ENCODE results near the gene ZNF296. TPM values are rescaled to one million over a fixed set of nuclear protein-coding genes. Genes with fewer than 3 reads are reported as not detected.

The ZNF296 gene
- total RNA-seq, 5 donors from 2014 or later (not counting 1 experiment from before 2014, with no cell fraction given), result 1.4 to 4.3 (median 3.5) TPM

GRCh38 chr19:45095496-45096413 lies 19.5 kb upstream of the ZNF296 start:
- Mint-ChIP-seq H3K36me3 (peaks cover 4% of the 10 kb centered on the region), H3K4me3 (peak overlapping the region; percentile 28 to 98 (median 31)), H3K27me3 (no peaks in the 10 kb centered on the region), H3K4me1 (peaks cover 80 to 85% (median 84%) of the 10 kb centered on the region in 3 donors), H3K9me3 (no peaks in the 10 kb centered on the region), H3K27ac (peak overlapping the region; percentile 2 to 28)
- ChIA-PET CTCF (no interaction called here), POLR2A (no interaction called here)
- no peak for ATAC-seq (replicated peaks in 1 of 4)
- no peak overlapping the region for H3K27ac ChIP-seq (ENCODE audit: low read length)
- H3K4me1 ChIP-seq (ENCODE audit: control insufficient read depth in 1 of 2, extremely low read depth in 1 of 2, insufficient read depth in 2 of 2, low read length in 2 of 2), result peaks cover 28 to 80% of the 10 kb centered on the region in 2 experiments
- H3K9me3 ChIP-seq, result no peaks in the 10 kb centered on the region
- 92% methylated on average over 10 of the region's 14 CpGs for WGBS (ENCODE audit: insufficient coverage)
- H3K36me3 ChIP-seq (ENCODE audit: control insufficient read depth in 2 of 2, extremely low read depth in 1 of 2, insufficient read depth in 1 of 2, low read length in 1 of 2), result peaks cover 3 to 5% of the 10 kb centered on the region in 2 donors
- no peak overlapping the region for H3K4me3 ChIP-seq (ENCODE audit: control insufficient read depth in 1 of 2, extremely low read depth in 1 of 2, low read length in 1 of 2)
- no peak for DNase-seq
- peaks cover 0 to 2% of the 10 kb centered on the region in 2 experiments for H3K27me3 ChIP-seq (replicated peaks in 1 of 2; ENCODE audit: control insufficient read depth in 2 of 2, extremely low read depth in 1 of 2, insufficient read depth in 2 of 2, low read length in 1 of 2)

- Mint-ChIP-seq H3K4me3 (peak overlapping the region; percentile 93 to 98 (median 96)), H3K4me1 (peaks cover 78 to 81% (median 78%) of the 10 kb centered on the region in 3 donors), H3K27ac (peak overlapping the region in 1 of 2 donors; percentile 69), H3K36me3 (peaks cover 8% of the 10 kb centered on the region), H3K9me3 (no peaks in the 10 kb centered on the region), H3K27me3 (no peaks in the 10 kb centered on the region)
- Histone ChIP-seq H3K9me3 (no peaks in the 10 kb centered on the region), H3K4me1 (ENCODE audit: control insufficient read depth in 1 of 2, extremely low read depth in 1 of 2, insufficient read depth in 2 of 2, low read length in 2 of 2) (peaks cover 28 to 89% of the 10 kb centered on the region in 2 experiments), H3K4me3 (ENCODE audit: control insufficient read depth in 1 of 2, extremely low read depth in 1 of 2, low read length in 1 of 2) (no peak overlapping the region), H3K27me3 (replicated peaks in 1 of 2; ENCODE audit: control insufficient read depth in 2 of 2, extremely low read depth in 1 of 2, insufficient read depth in 2 of 2, low read length in 1 of 2) (peaks cover 0 to 2% of the 10 kb centered on the region in 2 experiments), H3K27ac (ENCODE audit: low read length) (no peak overlapping the region), H3K36me3 (ENCODE audit: control insufficient read depth in 2 of 2, extremely low read depth in 1 of 2, insufficient read depth in 1 of 2, low read length in 1 of 2) (peaks cover 6 to 8% of the 10 kb centered on the region in 2 donors)
- no peak for DNase-seq
- CTCF ChIA-PET, result no interaction called here
- POLR2A ChIA-PET, result interaction anchor here in 1 of 2 donors (0.6 kb wide), 1 partner anchor 139 kb away, joined by 4 read pairs; no protein-coding TSS in a partner anchor
- no peak for ATAC-seq (replicated peaks in 1 of 4)
- WGBS (ENCODE audit: insufficient coverage), result 90% methylated on average over 5 of the region's 5 CpGs
These were observed 18.4 kb upstream of the ZNF296 start for GRCh38 chr19:45094707-45095106.

- H3K27me3 ChIP-seq (replicated peaks in 1 of 2; ENCODE audit: control insufficient read depth in 2 of 2, extremely low read depth in 1 of 2, insufficient read depth in 2 of 2, low read length in 1 of 2), result peaks cover 0 to 2% of the 10 kb centered on the region in 2 experiments
- peaks cover 76 to 79% (median 77%) of the 10 kb centered on the region in 3 donors for H3K4me1 Mint-ChIP-seq
- H3K36me3 Mint-ChIP-seq, result peaks cover 8% of the 10 kb centered on the region
- ChIA-PET POLR2A (interaction anchor here in 1 of 2 donors (0.6 kb wide), 1 partner anchor 138 kb away, joined by 4 read pairs; no protein-coding TSS in a partner anchor), CTCF (no interaction called here)
- H3K4me3 Mint-ChIP-seq, result peak overlapping the region; percentile 93 to 98 (median 96)
- peak overlapping the region; percentile 76 to 94 for H3K4me3 ChIP-seq (ENCODE audit: control insufficient read depth in 1 of 2, extremely low read depth in 1 of 2, low read length in 1 of 2)
- H3K27me3 Mint-ChIP-seq, result no peaks in the 10 kb centered on the region
- no peak overlapping the region for H3K27ac ChIP-seq (ENCODE audit: low read length)
- 86% methylated on average over 4 of the region's 9 CpGs for WGBS (ENCODE audit: insufficient coverage)
- H3K27ac Mint-ChIP-seq, result peak overlapping the region; percentile 48 to 64
- H3K4me1 ChIP-seq (ENCODE audit: control insufficient read depth in 1 of 2, extremely low read depth in 1 of 2, insufficient read depth in 2 of 2, low read length in 2 of 2), result peaks cover 28 to 90% of the 10 kb centered on the region in 2 experiments
- DNase-seq, result no peak
- H3K9me3 ChIP-seq, result no peaks in the 10 kb centered on the region
- ATAC-seq (replicated peaks in 1 of 4), result no peak
- H3K36me3 ChIP-seq (ENCODE audit: control insufficient read depth in 2 of 2, extremely low read depth in 1 of 2, insufficient read depth in 1 of 2, low read length in 1 of 2), result peaks cover 6% of the 10 kb centered on the region in 2 donors
- no peaks in the 10 kb centered on the region for H3K9me3 Mint-ChIP-seq
These were observed 17.9 kb upstream of the ZNF296 start for GRCh38 chr19:45094137-45094536.

- peaks cover 28 to 91% of the 10 kb centered on the region in 2 experiments for H3K4me1 ChIP-seq (ENCODE audit: control insufficient read depth in 1 of 2, extremely low read depth in 1 of 2, insufficient read depth in 2 of 2, low read length in 2 of 2)
- POLR2A ChIA-PET, result no interaction called here
- WGBS (ENCODE audit: insufficient coverage), result under 1% methylated on average over 103 of the region's 103 CpGs
These were observed 16.7 kb upstream of the ZNF296 start, which contains the start of gene PPP1R37 for GRCh38 chr19:45092747-45093678. Gene PPP1R37 (plus strand): TSS chr19:45093179. CDS start chr19:45093326, 147 bp downstream.

GRCh38 chr19:45091031-45091923 lies 15.0 kb upstream of the ZNF296 start:
- peaks cover 6 to 8% of the 10 kb centered on the region in 2 donors for H3K36me3 ChIP-seq (ENCODE audit: control insufficient read depth in 2 of 2, extremely low read depth in 1 of 2, insufficient read depth in 1 of 2, low read length in 1 of 2)
- DNase-seq (peak; percentile 76 to 99 (median 95)), ATAC-seq (replicated peaks in 1 of 4) (peak; percentile 75 to 81 (median 76))
- Mint-ChIP-seq H3K27me3 (no peaks in the 10 kb centered on the region), H3K36me3 (peaks cover 9% of the 10 kb centered on the region), H3K9me3 (no peaks in the 10 kb centered on the region), H3K4me3 (peak overlapping the region; percentile 93 to 98 (median 96)), H3K4me1 (peaks cover 63 to 75% (median 71%) of the 10 kb centered on the region in 3 donors), H3K27ac (peak overlapping the region; percentile 97 to 99)
- ChIA-PET POLR2A (interaction anchor here in 1 of 2 donors (0.5 to 0.9 kb wide), 3 partner anchors 75 to 90 kb away, joined by 3 to 4 read pairs (median 3); partner anchors contain the start of gene RELB), CTCF (interaction anchor here (0.5 to 2.7 kb wide), 8 partner anchors 11 to 691 kb away, joined by 3 to 16 read pairs (median 5); partner anchors contain the start of genes BLOC1S3 (in 1 of the 2), DMPK (in 1 of the 2) and TRAPPC6A (in 1 of the 2))
- peaks cover 22 to 86% of the 10 kb centered on the region in 2 experiments for H3K4me1 ChIP-seq (ENCODE audit: control insufficient read depth in 1 of 2, extremely low read depth in 1 of 2, insufficient read depth in 2 of 2, low read length in 2 of 2)
- peak overlapping the region; percentile 59 for H3K27ac ChIP-seq (ENCODE audit: low read length)
- H3K27me3 ChIP-seq (replicated peaks in 1 of 2; ENCODE audit: control insufficient read depth in 2 of 2, extremely low read depth in 1 of 2, insufficient read depth in 2 of 2, low read length in 1 of 2), result peaks cover 0 to 2% of the 10 kb centered on the region in 2 experiments
- no peaks in the 10 kb centered on the region for H3K9me3 ChIP-seq
- H3K4me3 ChIP-seq (ENCODE audit: control insufficient read depth in 1 of 2, extremely low read depth in 1 of 2, low read length in 1 of 2), result peak overlapping the region; percentile 76 to 94
- 67% methylated on average over 43 of the region's 64 CpGs for WGBS (ENCODE audit: insufficient coverage)

More at GRCh38 chr19:45092747-45093678, 16.7 kb upstream of the ZNF296 start, which contains the start of gene PPP1R37:
- Histone ChIP-seq H3K9me3 (no peaks in the 10 kb centered on the region), H3K4me3 (ENCODE audit: control insufficient read depth in 1 of 2, extremely low read depth in 1 of 2, low read length in 1 of 2) (peak within 1 kb of the TSS; percentile 76 to 94), H3K36me3 (ENCODE audit: control insufficient read depth in 2 of 2, extremely low read depth in 1 of 2, insufficient read depth in 1 of 2, low read length in 1 of 2) (peaks cover 6 to 8% of the 10 kb centered on the region in 2 donors), H3K27ac (ENCODE audit: low read length) (peak within 1 kb of the TSS; percentile 85), H3K27me3 (replicated peaks in 1 of 2; ENCODE audit: control insufficient read depth in 2 of 2, extremely low read depth in 1 of 2, insufficient read depth in 2 of 2, low read length in 1 of 2) (peaks cover 0 to 2% of the 10 kb centered on the region in 2 experiments)
- peaks cover 8% of the 10 kb centered on the region for H3K36me3 Mint-ChIP-seq
- peak within 1 kb of the TSS; percentile 97 to 99 for H3K27ac Mint-ChIP-seq
- H3K4me3 Mint-ChIP-seq, result peak within 1 kb of the TSS; percentile 93 to 98 (median 96)
- peak; percentile 74 to 83 (median 80) for ATAC-seq (replicated peaks in 1 of 4)
- no peaks in the 10 kb centered on the region for H3K9me3 Mint-ChIP-seq
- H3K27me3 Mint-ChIP-seq, result no peaks in the 10 kb centered on the region
- CTCF ChIA-PET, result interaction anchor here in 1 of 2 donors (0.6 to 2.7 kb wide), 8 partner anchors 10 to 85 kb away, joined by 3 to 16 read pairs (median 4); partner anchors contain the start of genes BLOC1S3, GEMIN7 and TRAPPC6A
- DNase-seq, result peak; percentile 81 to 96 (median 90)
- H3K4me1 Mint-ChIP-seq, result peaks cover 74 to 78% (median 74%) of the 10 kb centered on the region in 3 donors
